ENCODE measurements around the gene TNFRSF1A. TPM values are rescaled to one million over a fixed set of nuclear protein-coding genes. Genes with fewer than 3 reads are reported as not detected.

TNFRSF1A gene
- total and polyA plus RNA-seq, 2 of the 13 experiments (the other 11 are each of a cell fraction or from before 2014, with no cell fraction given): 41.5 to 61.2 TPM

- TF ChIP-seq HNF1A (IDR thresholded peaks at IDR 0.05; ENCODE audit: low read depth) (no peak), HNF1A (CRISPR knock-in tag; IDR thresholded peaks at IDR 0.05; ENCODE audit: borderline replicate concordance) (peak; percentile 86), ZBTB49 (CRISPR knock-in tag; IDR thresholded peaks at IDR 0.05; ENCODE audit: borderline replicate concordance) (no peak), NPAS2 (CRISPR knock-in tag; IDR thresholded peaks at IDR 0.05; ENCODE audit: borderline replicate concordance) (no peak), ZNF687 (CRISPR knock-in tag; IDR thresholded peaks at IDR 0.05) (peak; percentile 97), ZNF580 (CRISPR knock-in tag; IDR thresholded peaks at IDR 0.05; ENCODE audit: borderline replicate concordance, low read depth) (peak; percentile 76; the same call in 1 of the 2 replicates), ZNF768 (CRISPR knock-in tag; IDR thresholded peaks at IDR 0.05) (peak; percentile 67; the same call in 1 of the 2 replicates), SRY (CRISPR knock-in tag; IDR thresholded peaks at IDR 0.05) (peak; percentile 92), GTF2F1 (IDR thresholded peaks at IDR 0.05; ENCODE audit: low read length) (no peak), ZSCAN25 (CRISPR knock-in tag; IDR thresholded peaks at IDR 0.05) (peak; percentile 90), ARNTL (CRISPR knock-in tag; IDR thresholded peaks at IDR 0.05) (peak; percentile 78), ZMAT5 (CRISPR knock-in tag; IDR thresholded peaks at IDR 0.05; ENCODE audit: borderline replicate concordance, low read depth) (no peak), ZBTB2 (CRISPR knock-in tag; IDR thresholded peaks at IDR 0.05; ENCODE audit: low read depth) (peak; percentile 50; the same call in 1 of the 2 replicates), SSRP1 (CRISPR knock-in tag; IDR thresholded peaks at IDR 0.05) (no peak)
These were observed 42.0 kb upstream of the TNFRSF1A start, which contains the start of gene LTBR (continued) for GRCh38 chr12:6383572-6384498.
